ENCODE data around the gene UBL7.
"Not testable (repeated sequence)": the region's sequence is repeated elsewhere in the genome, so short reads cannot be mapped to it uniquely, and the experiment has no call there.

The UBL7 gene

DNA sequence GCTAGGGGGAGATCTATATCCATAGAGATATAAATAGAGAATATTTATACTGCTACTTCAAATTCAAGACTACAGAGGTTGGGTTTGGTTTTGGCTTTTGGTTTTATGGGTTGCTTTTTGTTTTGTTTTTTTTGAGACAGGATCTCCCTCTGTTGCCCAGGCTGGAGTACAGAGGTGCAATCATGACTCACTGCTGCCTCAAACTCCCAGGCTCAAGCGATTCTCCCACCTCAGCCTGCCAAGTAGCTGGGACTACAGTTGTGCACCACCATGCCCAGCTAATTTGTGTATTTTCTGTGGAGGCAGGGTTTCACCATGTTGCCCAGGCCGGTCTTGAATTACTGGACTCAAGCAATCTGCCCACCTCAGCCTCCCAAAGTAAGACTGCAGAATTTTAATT, 3.9 kb upstream of the UBL7 start:
- H3K4me3 ChIP-seq (ENCODE audit: low read depth, low read length): no peak overlapping the region

DNA sequence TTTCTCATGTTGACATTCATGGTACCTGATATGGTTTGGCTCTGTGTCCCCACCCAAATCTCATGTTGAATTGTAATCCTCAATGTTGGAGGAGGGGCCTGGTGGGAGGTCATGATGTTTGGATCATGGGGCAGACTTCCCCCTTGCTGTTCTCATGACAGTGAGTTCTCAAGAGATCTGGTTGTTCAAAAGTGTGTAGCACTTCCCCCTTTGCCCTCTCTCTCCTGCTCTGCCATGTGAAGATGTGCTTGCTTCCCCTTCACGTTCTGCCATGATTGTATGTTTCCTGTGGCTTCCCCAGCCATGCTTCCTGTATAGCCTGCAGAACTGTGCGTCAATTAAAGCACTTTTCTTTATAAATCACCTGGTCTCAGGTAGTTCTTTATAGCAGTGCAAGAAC, 3.3 kb upstream of the UBL7 start:
- no peak overlapping the region for H3K4me3 ChIP-seq (ENCODE audit: low read depth, low read length)

DNA sequence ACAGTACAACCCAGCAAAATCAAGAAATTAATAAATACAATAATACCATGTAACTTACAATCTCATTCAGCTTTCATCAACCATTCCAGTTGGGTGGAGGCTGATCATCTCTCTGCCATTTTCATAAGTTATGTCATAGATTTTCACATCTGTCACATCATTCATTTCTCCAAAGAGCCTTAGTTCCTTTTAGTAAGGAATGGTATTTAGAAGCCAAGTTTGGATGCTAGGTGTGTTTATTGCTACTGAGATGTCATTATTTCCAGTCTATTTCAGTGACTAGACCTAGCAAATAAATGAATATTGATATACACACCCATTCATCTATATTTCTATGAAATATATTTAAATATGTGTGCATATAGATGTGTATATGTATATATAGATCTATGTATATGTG, 2.7 kb upstream of the UBL7 start:
- H3K4me3 ChIP-seq (ENCODE audit: low read depth, low read length): no peak overlapping the region

DNA sequence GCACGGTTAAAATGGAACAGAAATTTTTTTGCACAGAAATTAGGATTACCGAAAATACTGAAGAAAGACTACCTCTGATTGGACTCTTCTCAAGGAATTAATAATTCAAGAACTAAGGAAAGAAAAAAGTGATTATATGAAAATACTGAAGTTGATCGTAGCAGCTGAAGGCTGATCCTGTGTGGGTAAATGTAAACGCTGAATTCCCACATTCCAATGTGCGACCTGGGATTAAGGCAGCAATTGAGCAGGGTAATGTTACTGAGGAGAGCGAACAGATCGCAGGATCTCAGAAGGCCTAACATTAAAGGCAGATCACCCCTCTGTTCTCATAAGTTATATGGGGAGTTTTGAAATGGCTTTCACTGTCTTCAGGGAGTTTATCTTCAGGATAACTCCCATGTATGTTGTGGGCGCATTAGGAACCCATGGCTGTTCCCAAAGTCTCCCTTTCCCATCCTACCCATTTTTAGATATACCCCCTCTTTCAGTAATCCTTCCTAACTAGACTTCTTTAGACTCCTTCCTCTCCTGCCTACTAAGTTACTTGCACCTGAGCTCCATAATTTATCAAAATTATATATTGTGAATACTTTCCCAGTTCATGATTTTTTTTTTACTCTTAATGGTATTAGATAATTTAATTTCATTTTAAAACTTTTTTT, 1.0 kb upstream of the UBL7 start:
- H3K4me3 ChIP-seq (ENCODE audit: low read depth, low read length): peak overlapping the region; percentile 88

DNA sequence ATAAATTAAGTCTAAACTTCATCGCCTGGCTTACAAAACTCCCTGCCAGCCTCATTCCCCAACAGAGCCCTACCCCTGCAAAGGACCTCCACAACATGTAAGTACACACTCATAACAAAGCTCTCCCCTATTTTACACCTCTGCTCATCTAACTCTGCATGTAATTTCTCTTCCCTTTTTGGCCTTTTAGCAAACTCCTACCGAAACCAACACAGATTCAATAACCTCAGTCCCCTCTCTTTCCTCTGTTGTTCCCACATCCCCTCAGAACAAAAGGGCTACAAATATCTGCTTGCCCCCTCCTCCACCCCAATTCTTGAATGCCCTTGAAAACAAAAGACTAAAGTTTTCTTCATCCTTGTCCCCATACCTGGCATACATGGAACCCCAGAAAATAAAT, 662 bp downstream of the UBL7 start:
- H3K4me3 ChIP-seq (ENCODE audit: low read depth, low read length): peak overlapping the region; percentile 88

DNA sequence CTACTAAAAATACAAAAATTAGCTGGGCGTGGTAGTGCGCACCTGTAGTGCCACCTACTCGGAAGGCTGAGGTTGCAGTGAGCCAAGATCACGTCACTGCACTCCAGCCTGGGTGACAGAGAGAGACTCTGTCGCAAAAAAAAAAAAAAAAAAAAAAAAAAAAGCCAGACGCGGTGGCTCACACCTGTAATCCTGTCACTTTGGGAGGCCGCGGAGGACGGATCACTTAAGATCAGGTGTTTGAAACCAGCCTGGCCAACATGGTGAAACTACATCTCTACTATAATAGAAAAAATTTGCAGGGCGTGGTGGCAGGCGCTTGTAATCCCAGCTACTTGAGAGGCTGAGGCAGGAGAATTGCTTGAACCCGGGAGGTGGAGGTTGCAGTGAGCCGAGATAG, 1.2 kb downstream of the UBL7 start:
- H3K4me3 ChIP-seq (ENCODE audit: low read depth, low read length): not testable (repeated sequence)

DNA sequence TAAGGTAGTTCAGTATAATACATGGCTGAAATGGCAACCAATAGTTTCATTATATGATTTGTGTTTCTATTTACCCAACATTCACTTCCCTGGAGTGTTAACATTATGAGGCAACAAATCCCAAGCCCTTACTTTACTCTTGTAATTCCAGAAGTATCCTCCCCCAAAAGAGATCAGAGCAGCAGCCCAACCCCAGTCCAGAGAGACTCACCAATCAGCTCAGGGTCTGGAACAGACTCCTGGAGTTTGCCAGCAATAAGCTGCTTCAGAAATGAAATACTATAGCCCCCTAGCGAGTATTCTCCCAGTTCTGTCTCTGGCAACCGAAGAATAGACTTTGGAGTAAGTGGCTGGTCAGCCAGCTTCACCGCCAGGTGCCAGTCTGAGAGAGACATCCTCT, 2.5 kb downstream of the UBL7 start:
- no peak overlapping the region for H3K4me3 ChIP-seq (ENCODE audit: low read depth, low read length)

DNA sequence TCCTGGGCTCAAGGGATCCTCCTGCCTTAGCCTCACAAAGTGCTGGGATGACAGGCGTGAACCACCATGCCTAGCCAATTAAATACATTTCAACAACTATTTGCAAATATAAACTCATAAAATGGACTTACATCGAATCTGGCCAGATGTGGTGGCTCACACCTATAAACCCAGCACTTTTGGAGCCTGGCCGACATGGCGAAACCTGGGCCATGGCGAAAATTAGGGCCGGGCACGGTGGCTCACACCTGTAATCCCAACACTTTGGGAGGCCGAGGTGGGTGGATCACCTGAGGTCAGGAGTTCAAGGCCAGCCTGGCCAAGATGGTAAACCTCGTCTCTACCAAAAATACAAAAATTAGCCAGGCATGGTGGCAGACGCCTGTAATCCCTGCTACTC, 3.9 kb downstream of the UBL7 start:
- H3K4me3 ChIP-seq (ENCODE audit: low read depth, low read length): not testable (repeated sequence)

DNA sequence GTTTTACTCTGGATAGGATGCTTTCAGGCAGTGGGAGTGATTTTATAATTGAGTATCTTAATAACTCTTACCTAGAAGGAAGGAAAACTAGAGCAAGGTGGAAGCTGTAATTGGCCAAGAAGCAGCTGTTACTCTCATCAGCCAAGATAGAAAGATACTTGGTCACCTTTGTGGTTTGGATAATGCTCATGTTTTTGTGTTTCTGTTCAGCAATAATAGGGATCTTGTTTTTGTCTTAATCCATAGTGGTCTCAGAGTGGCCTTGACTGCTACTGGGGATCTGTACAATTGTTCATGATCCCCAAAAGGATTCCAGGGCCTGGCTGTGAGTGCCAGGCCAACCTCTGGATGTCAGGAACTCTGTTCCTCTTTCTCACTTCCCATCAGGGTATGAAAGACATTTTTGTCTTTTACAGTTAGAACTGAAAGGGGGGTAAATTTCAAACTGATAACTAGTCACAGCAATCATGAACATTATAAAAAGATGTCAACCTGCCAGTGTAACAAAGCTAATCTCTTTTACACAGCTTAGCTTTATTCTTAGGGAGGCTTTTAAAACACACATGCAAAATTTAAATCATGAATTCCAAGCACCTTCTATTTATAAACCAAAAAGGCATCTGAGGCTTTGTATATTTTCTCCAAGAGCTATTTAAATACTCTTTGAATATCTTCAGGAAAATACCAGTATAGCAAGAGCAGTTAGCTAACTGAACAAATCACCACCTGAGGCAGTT, 6.0 kb downstream of the UBL7 start:
- H3K4me3 ChIP-seq (ENCODE audit: low read depth, low read length): no peak overlapping the region

DNA sequence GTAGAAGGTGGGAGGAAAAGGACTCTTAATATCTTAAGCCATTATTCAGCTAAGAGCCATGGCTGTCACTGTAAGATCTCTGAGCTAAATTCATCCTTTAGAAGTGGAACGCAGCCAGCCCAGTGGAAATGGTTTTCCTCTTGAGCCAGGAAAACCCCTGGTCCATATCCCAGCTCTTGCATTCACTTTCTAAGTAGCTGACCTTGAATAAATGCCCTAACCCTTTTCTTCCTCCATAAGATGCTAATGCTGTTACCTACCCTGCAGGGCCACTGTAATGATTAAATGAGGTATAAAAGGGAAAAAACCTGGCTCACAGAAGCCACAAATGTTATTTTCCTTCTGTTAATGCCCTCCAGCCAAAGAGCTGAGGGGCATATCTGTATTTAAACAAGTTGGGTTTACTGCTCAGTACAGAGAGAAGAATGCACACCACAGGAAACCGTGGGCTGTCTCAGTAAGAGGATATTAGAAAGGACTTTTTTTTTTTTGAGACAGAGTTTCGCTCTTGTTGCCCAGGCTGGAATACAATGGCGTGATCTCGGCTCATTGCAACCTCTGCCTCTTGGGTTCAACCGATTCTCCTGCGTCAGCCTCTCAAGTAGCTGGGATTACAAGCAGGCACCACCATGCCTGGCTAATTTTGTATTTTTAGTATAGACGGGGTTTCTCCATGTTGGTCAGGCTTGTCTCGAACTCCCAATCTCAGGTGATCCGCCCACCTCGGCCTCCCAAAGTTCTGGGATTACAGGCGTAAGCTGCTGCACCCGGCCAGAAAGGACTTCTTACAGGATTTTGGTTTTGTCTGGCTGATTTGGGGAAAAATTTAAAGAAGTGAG, 6.8 kb downstream of the UBL7 start:
- H3K4me3 ChIP-seq (ENCODE audit: low read depth, low read length): no peak overlapping the region

DNA sequence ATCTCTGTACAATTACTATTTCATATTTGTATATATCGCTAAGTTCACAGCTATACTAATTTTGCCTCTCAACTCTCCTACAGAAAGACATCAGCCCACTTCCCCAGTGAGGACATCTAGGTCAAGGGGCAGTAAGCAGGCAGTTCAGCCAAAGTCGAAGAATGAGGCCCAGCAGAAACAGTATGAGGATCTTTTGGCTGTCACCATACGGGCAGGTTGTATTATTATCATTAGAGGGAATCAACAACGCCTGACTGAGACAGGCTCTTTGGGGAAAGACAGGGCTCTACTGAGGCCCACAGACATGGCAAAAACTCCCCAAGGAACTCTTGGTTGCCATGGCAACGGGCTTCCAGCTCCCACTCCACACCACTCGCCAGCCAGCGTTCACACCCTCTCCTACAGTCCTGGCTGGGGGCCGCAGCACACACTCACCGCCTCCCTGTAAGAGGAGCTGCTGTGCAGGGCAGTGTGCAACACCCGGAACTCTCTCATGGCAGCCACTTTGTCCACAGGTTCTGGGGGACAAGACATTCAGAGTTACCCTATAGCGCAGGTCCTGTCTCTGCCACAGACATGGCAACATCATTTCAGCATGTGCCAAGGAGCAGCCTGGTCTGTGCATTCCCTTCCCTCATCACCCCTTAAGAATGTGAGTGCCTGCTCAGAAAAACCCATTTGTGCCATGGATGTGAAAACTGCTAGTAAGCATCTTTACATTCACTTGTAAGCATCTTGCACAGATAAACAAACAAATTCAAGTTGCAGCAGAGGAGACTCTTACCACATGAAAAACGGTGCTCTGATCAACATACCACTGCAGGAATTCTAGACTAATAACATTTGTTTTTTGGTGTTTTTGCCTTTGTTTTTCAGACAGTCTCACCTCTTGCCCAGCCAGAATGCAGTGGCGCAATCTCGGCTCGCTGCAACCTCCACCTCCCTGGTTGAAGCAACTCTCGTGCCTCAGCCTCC, 8.8 kb downstream of the UBL7 start:
- H3K4me3 ChIP-seq (ENCODE audit: low read depth, low read length): no peak overlapping the region

GRCh38 chr15:74451322-74451721, 9.6 kb downstream of the UBL7 start:
- no peak overlapping the region for H3K4me3 ChIP-seq (ENCODE audit: low read depth, low read length)

GRCh38 chr15:74449643-74450205, 11.2 kb downstream of the UBL7 start:
- no peak overlapping the region for H3K4me3 ChIP-seq (ENCODE audit: low read depth, low read length)

- H3K4me3 ChIP-seq (ENCODE audit: low read depth, low read length): no peak overlapping the region
Observed at GRCh38 chr15:74449095-74449494, 11.9 kb downstream of the UBL7 start.

DNA sequence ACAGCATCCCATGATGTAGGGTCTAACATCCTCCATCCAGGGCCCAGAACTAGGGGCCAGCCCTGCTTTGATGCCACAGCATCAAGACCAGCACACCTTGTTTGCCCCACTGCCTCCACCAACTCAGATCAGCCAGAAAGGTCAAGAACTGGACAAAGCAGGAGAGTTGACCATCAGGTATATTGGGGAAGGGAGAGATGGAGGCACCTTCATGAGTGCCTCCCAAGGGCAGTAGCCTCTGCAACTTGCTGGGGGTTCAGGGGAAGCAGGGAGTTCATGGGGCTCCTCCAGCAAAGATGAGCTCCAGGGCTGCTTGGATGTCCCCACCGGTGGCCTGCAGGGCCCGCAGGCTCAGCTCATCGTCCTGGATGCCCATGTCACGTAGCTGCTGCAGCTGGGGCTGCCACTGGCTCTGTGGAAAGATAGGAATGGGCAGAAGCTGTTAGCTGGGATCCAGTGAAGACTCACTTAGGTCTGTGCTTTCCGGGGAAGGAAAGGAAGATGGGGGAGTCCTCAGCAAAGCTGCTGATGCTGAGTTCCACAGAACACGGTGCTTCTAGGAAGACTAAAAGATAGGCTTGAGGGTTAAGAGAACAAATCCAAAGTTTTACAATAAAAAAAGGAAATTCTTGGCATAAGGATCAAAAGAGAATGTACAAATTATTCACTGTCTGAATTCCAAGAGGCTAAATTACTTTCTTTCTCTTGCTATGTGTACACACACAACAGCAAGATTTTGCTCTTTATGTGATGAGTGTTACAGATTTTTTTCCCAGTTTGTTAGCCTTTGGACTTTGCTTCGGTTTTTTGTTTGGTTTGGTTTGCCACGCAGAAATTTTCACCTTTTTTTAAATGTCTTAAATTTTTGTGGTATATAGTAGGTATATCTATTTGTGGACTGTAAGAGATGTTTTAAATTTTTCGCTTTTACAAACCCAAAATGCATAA, 14.9 kb downstream of the UBL7 start:
- H3K4me3 ChIP-seq (ENCODE audit: low read depth, low read length): no peak overlapping the region

DNA sequence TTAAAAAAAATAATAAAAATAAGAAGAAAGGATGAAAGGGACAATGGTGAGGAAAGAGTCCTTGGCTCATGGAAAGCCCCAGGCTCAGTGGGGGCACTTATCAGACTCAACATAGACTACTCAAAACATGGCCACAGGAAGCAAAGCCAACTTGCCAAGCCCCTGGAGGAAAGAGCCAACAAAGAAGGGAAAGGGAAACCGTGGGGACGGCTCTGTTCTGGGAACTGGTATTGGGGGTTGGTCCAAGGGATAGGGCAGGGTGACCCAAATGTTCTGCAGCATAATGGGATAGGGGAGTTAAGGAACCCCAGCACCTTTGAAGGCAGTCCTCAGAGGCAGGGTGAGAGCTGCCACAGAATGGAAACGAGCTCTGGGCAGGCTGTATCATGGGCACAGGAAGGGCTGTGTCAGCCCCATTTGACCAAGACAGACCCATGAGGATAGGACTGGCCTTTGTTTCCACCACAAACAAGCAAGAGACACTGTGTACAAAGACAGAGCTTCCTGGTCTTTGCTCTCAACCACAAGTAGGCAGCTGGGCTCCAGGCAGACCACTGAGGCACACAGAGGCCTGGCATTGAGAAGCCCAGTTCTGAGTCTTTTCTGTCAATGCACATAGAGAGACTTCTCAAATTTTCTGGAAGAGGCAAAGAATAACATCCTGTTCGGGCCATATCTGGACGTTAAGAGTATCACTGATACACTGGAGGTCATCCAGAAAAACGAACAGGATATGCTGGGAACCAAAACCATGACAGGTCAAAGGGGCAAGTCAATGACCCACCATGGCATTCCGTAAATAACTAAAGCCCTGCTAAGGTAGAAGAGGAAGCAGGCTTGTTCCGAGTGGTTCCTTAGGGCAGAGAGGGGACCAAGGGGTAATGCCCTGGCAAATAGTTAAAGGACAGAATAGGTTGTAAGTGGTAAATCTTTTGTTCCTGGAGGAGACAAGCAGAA, 16.6 kb downstream of the UBL7 start:
- no peak overlapping the region for H3K4me3 ChIP-seq (ENCODE audit: low read depth, low read length)

GRCh38 chr15:74443100-74443909, 17.7 kb downstream of the UBL7 start:
- no peak overlapping the region for H3K4me3 ChIP-seq (ENCODE audit: low read depth, low read length)
